ENCODE measurements around the gene FCHSD1.
A peak's percentile ranks its signal among the peaks of the same experiment; 100 is the strongest.

Gene FCHSD1

DNA sequence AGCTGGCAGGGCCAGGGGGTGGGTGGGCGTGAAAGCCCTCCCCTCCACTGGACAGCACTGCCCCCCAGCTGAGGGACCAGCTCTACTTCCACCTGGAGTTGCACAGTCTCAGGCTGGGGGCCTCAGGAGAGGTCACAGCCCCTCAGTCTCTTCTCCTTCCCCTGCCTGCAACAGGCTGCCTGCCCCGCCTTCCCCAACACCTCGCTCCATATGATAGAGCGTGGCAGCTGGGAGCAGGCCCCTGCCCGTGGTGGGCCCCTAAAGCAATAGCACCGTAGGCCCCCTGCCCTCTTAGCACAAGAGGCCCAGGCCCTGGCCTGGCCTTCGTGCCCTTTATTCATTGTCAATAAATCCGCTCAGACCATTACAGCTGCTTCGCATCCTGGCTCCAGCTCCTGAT is 10.5 kb downstream of the FCHSD1 start:
- DNase-seq = no peak

GRCh38 chr5:141640051-141640415 is 11.2 kb downstream of the FCHSD1 start:
- DNase-seq = no peak

DNA sequence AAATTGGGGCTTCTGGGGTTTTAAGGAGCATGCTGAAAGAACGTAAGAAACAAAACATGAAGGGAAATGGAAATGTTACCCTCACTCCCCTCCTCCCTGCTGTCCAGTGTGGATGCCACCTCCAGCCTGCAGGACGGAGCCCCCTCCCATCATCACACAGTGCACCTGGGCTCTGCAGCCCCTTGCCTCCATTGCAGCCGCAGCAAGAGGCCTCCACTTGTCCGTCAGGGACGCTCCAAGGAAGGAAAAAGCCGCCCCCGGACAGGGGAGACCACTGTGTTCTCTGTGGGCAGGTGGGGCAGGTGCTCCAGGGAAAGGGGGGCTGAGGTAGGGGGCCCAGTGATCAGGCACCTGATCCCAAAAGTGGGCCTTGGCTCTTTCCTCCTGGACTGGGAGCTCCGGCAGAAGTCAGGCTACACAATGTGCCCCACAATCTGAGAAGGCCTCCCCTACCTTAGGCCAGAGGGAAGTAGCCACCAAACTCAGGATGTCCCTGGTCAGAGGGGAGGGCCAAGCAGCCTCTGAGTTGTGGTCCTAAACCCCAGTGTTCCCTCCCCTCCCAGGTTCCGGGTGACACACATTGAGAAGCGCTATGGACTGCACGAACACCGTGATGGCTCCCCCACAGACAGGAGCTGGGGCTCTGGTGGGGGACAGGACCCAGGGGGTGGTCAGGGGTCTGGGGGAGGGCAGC is 11.7 kb downstream of the FCHSD1 start:
- DNase-seq = no peak

- no peak for DNase-seq
Observed at GRCh38 chr5:141638771-141639170, 12.4 kb downstream of the FCHSD1 start.

DNA sequence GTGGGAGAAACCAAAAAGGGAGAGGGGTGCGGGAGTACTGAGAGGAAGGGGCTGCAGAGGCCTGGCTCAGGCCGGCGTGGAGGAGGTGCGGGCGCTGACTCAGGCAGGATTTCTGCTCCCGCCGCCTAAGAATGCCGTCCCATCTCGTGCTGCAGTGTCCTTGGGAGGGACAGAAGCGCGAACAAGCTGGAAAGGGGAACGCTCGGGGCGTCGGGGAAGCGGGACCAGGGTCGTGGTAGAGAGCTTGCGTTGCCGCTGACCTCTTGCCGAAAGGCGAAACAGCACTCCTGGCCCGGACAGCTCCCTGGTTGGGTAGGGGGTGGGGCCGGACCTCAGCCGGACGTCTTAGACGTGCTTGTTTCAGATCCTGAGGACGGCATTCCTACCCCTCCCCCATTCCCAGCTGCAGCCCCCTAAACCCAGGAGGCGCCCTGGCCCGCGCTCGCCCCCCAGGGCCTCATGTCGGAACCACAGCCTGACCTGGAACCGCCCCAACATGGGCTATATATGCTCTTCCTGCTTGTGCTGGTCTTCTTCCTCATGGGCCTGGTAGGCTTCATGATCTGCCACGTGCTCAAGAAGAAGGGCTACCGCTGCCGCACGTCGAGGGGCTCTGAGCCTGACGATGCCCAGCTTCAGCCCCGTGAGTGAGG is 13.3 kb downstream of the FCHSD1 start:
- no peak for DNase-seq

DNA sequence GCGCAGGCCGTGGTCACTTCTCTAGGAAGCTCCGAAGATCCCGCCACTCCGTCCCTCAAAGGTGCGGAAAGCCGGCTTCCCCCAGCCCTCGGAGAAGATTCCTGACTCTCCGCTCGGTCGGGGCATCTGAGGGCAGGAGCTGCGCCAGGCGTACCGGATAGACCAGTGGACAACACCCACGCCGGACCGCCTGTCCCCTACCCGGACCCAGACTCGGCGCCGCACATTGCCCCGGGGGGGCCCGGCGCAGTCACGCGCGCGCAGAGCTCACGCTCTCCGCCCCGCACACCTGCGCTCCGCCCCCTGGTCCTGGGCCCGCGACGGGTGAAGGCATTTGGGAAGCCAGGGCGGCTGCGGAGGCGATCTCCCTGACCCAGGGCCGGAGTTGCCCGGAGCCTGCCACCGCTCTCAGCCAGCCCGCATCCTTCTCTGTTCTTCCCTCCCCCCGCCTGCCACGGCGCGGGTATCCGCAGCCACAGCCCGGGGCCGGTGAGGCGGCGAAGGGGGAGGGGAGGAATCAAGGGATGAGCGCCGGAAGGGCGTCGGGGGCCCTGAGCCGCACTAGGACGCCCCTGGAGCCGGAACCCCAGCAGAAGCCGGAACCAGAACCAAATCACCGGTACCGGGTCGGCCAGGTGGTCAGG is 14.0 kb downstream of the FCHSD1 start:
- DNase-seq = no peak

DNA sequence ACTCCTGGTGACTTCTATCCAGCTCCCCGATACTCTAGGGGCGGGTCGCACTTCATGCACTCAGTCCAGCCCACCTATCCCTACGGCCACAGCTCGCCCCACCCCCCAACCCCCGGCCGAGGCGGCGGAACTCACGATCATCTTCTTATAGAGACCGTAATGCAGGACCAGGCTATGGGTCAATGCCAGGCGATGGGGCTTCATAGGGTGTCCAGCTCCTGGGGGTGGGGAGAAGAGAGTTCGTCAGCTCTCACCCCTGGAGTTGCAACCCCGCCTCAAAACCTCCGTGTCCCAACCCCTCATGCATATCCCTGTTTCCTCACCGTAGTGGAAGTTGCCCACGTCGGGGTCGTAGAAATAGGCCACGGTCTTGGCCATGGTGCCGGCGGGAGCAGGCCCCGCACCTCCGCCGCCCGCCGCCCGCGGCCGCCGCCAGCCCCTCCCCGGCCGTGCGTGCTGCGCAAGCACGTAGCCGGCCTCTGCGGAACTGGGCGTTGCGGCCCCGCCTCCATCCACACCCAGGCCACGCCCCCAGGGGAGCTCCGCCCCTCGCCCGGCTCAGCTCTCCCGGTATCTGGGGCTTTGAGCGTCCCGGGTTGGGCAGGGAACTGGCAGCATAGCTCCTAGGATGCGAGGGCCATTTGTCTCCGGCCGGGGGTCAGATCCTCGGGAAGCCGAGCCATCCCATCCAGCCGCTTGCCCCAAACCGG is 14.7 kb downstream of the FCHSD1 start, which contains the start of the genes HDAC3 and RELL2:
Gene HDAC3 (minus strand): TSS at position 437 of the 710 bp plus-strand sequence. CDS start 59 bp downstream, at position 378.
Gene RELL2 (plus strand): TSS at position 585 of the 710 bp plus-strand sequence. CDS start 1,229 bp downstream, outside the sequence.
- DNase-seq = peak; percentile 63

- DNase-seq = no peak
Observed at GRCh38 chr5:141636106-141636412, 15.2 kb downstream of the FCHSD1 start.

GRCh38 chr5:141635646-141636045 is 15.6 kb downstream of the FCHSD1 start:
- DNase-seq = no peak

GRCh38 chr5:141634720-141635119 is 16.5 kb downstream of the FCHSD1 start:
- DNase-seq = no peak

DNA sequence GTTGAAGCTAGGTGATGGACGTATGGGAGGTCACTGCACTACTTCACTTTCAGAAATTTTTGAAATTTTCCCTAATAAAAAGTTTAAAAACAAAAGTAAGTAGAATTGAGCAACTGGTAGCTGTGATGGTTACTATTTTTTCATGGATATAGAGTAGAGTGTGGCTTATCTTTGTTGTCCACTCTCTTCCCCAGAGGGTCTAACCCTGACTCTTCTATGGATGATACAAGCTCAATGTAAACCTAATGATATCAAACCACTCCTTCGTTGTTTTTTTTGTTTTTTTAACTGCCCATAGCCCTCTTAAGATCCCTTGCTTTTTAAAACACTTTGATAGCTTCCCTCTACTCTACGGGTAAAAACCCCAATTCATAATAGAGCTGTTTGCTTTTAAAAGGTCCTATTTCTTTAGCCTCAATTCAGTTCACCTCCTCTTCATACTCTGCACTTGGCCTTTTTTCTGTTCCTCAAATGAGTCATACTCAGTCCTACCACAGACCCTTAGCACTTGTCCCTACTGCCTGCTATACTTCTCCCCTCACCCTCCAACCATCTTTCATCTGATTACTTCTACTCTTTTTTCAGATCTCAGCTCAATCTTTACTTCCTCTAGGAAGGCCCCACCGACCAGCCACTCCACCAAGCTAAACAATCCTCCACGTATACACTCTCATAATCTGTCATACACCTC is 17.2 kb downstream of the FCHSD1 start:
- no peak for DNase-seq

GRCh38 chr5:141632650-141633049 is 18.6 kb downstream of the FCHSD1 start:
- no peak for DNase-seq

- no peak for DNase-seq
Observed at GRCh38 chr5:141630570-141631140, 20.6 kb downstream of the FCHSD1 start.

DNA sequence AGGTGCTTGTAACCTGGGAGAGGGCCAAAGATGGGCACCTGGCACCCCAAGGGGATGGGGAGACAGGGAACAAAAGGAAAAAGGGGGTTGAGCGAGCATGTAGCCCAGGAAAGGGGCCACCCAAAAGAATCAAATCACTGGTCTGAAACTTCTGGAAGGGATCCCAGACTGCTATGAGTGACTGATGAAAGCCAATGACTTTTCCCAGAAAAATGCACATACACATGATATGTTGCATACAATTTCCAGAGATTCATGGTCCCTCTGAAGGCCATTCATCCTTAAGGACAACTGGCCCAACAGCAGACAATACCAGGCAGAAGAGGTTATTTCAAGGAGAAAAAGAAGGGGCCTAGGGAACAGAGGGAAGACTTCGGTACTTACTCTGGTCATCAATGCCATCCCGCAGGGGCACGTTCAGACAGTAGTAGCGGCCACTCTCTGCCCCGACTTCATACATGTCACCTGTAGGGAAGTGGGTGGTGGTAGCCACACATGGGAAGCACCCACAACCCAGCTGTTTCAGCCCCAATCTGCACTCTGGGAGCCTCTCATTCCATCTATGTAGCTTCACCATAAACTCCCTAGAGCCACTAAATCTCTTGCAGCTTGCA is 22.9 kb downstream of the FCHSD1 start:
- no peak for DNase-seq

DNA sequence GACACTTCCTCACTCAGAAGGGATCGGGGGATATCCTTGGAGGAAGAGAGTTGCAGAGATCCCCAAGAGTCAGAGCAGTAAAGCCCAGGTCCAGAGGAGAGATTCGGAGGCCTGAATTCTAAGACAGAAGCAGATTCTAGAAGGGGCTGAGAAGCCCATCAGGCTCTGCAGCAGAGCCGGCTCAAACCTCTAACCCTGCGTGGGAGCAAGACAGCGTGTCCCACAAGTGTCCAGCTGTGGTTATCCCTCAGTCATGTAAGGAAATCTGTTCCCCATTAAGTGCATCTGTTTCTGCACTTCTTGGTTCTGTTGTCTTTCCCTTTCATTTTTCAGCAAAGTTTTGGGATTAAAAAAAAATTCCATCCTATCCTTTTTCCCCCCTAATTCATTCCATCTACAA is 27.6 kb downstream of the FCHSD1 start:
- no peak for DNase-seq

GRCh38 chr5:141623186-141623585 is 28.0 kb downstream of the FCHSD1 start:
- no peak for DNase-seq

- peak; percentile 71 for DNase-seq
Observed at GRCh38 chr5:141618804-141619554, 32.2 kb downstream of the FCHSD1 start, which contains the start of gene DIAPH1. Gene DIAPH1 (minus strand): TSS chr5:141619000. CDS start chr5:141618914, 86 bp downstream.

DNA sequence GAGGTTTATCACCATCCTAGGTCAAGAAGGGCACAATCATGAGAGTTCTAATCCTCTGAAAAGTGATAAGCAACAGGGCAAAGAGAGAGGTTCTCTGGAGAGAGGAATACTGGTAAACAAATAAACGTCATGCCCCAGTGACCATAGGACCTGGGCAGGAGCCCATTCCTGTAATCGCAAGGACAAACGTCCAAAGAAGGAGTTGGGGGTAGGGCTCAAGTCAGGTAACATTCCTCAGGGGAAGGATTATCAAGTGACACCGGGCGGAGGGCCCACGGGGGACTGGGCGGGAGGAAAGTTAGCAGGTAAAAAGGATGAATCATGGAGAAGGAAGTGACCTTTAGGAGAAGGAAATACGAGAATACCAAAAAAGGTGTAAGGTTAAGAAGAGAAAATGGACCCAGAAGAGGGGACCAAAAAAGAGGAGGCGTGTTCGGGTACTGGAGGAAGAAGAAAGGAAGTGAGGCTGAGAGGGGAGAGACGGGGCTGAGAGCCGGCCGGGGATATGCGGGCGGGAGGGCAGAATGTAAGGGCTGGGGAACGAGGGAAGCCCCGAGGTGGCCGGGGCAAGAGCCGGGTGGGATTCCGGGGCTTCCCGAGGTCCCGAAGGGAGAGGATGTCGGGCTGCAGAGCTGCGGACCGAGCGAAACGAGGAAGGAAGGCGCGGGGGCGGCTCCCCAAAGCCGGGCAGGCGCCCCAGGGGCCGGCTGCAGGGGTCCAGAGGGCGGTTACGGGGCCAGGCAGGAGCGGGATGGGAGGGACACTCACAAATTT is 33.0 kb downstream of the FCHSD1 start:
- DNase-seq = no peak

GRCh38 chr5:141617682-141618029 is 33.6 kb downstream of the FCHSD1 start:
- no peak for DNase-seq

GRCh38 chr5:141617128-141617527 is 34.1 kb downstream of the FCHSD1 start:
- DNase-seq = no peak
